SU-DHL-6 (cell line): ENCODE data around the gene NOC2L.

ENCODE experiments used
- H2AFZ ChIP-seq: fragments of 200-600 bp; sonication (generic); 2 replicates; pipeline ENCODE4 v1.6.1; 2014; ENCODE audit warnings: low read depth, mild to moderate bottlenecking, moderate library complexity, mixed read lengths, antibody characterized with exemption, low read length; ENCODE audit not compliant: severe bottlenecking
- H3F3A ChIP-seq: fragments of 200-600 bp; shearing (Covaris generic); 2 replicates; pipeline ENCODE4 v1.6.0; 2016; ENCODE audit warnings: antibody characterized with exemption, mild to moderate bottlenecking; ENCODE audit not compliant: insufficient read depth
- H3K27ac ChIP-seq: fragments of 200-600 bp; sonication (generic); 2 replicates; pipeline ENCODE4 v1.5.1; 2016; ENCODE audit warnings: low read depth, mild to moderate bottlenecking, low read length, moderate library complexity, mixed read lengths
- H3K27me3 ChIP-seq: fragments of 200-600 bp; sonication (generic), shearing (Covaris generic); 2 replicates; pipeline ENCODE4 v1.6.0; 2014; ENCODE audit warnings: mild to moderate bottlenecking, low read length
- H3K36me3 ChIP-seq: fragments of 200-600 bp; sonication (generic); 2 replicates; pipeline ENCODE4 v1.6.1; 2014; ENCODE audit warnings: mild to moderate bottlenecking, low read length, mixed read lengths
- H3K4me2 ChIP-seq: fragments of 300-600, 200-600 bp; shearing (Covaris generic), sonication (generic); 2 replicates; pipeline ENCODE4 v1.6.0; 2014; ENCODE audit warnings: low read length, low read depth, mild to moderate bottlenecking; ENCODE audit not compliant: poor library complexity, severe bottlenecking
- H3K4me3 ChIP-seq: fragments of 200-600 bp; sonication (generic); 2 replicates; pipeline ENCODE4 v1.5.1; 2014; ENCODE audit warnings: antibody characterized with exemption, low read length, mild to moderate bottlenecking, mixed read lengths; ENCODE audit not compliant: insufficient read depth, poor library complexity, severe bottlenecking
- H3K79me2 ChIP-seq: fragments of 200-600 bp; sonication (generic); 2 replicates; pipeline ENCODE4 v1.6.1; 2014; ENCODE audit warnings: mild to moderate bottlenecking, low read length, moderate library complexity; ENCODE audit not compliant: insufficient read depth
- H3K9ac ChIP-seq: fragments of 200-600 bp; sonication (generic); 2 replicates; pipeline ENCODE4 v1.7.0; 2014; ENCODE audit warnings: mild to moderate bottlenecking, low read length
- H3K9me2 ChIP-seq: fragments of 200-600 bp; sonication (generic); replicated peaks from 2 replicates; pipeline ENCODE4 v1.6.1; 2014; ENCODE audit warnings: low read length; ENCODE audit not compliant: insufficient read depth
- H3K9me3 ChIP-seq: fragments of 200-600 bp; sonication (generic); 2 replicates; pipeline ENCODE4 v1.6.1; 2014; ENCODE audit warnings: low read length, mixed read lengths; ENCODE audit not compliant: insufficient read depth
- H4K20me1 ChIP-seq: fragments of 200-600 bp; sonication (generic); 2 replicates; pipeline ENCODE4 v1.6.1; 2014; ENCODE audit warnings: low read depth, mild to moderate bottlenecking, antibody characterized with exemption, low read length, moderate library complexity, mixed read lengths
- CTCF ChIP-seq: fragments of 200-600 bp; sonication (generic); IDR thresholded peaks from one replicate; pipeline ENCODE4 v1.5.1; 2017; ENCODE audit warnings: antibody characterized with exemption, mild to moderate bottlenecking, low read length, moderate library complexity; ENCODE audit not compliant: insufficient read depth, poor library complexity, severe bottlenecking
- EZH2phosphoT487 ChIP-seq: fragments of 200-600 bp; sonication (generic), shearing (Covaris generic); conservative IDR thresholded peaks from 2 replicates; pipeline ENCODE4 v1.6.1; 2018; ENCODE audit warnings: mild to moderate bottlenecking, antibody characterized with exemption, low read length, moderate library complexity, mixed read lengths

The NOC2L gene

GRCh38 chr1:998995-999724 is 40.1 kb upstream of the NOC2L start:
- H3K9me2 ChIP-seq: no peaks in the 10 kb centered on the region
- no peak overlapping the region for H2AFZ ChIP-seq
- no peaks in the 10 kb centered on the region for H3K27me3 ChIP-seq
- H3K79me2 ChIP-seq: no peaks in the 10 kb centered on the region
- no peak overlapping the region for H3K27ac ChIP-seq
- no peaks in the 10 kb centered on the region for H3F3A ChIP-seq
- no peak for TF ChIP-seq CTCF
- no peak for TF ChIP-seq EZH2phosphoT487
- H4K20me1 ChIP-seq: no peaks in the 10 kb centered on the region
- no peak overlapping the region for H3K4me3 ChIP-seq
- H3K9me3 ChIP-seq: no peaks in the 10 kb centered on the region
- H3K36me3 ChIP-seq: no peaks in the 10 kb centered on the region
- H3K4me2 ChIP-seq: no peak overlapping the region
- no peak overlapping the region for H3K9ac ChIP-seq

- no peaks in the 10 kb centered on the region for H3K9me3 ChIP-seq
- H3K4me2 ChIP-seq: no peak overlapping the region
- no peak overlapping the region for H2AFZ ChIP-seq
- H3K4me3 ChIP-seq: no peak overlapping the region
- no peaks in the 10 kb centered on the region for H3K27me3 ChIP-seq
- TF ChIP-seq CTCF (no peak), EZH2phosphoT487 (no peak)
- H3K9ac ChIP-seq: no peak overlapping the region
- H3K79me2 ChIP-seq: no peaks in the 10 kb centered on the region
- no peaks in the 10 kb centered on the region for H4K20me1 ChIP-seq
- H3F3A ChIP-seq: no peaks in the 10 kb centered on the region
- no peak overlapping the region for H3K27ac ChIP-seq
- H3K36me3 ChIP-seq: no peaks in the 10 kb centered on the region
- no peaks in the 10 kb centered on the region for H3K9me2 ChIP-seq
Measured at GRCh38 chr1:998745-998994, 39.6 kb upstream of the NOC2L start.

- Histone ChIP-seq H3K27ac (no peak overlapping the region), H3K9me2 (no peaks in the 10 kb centered on the region), H4K20me1 (no peaks in the 10 kb centered on the region), H2AFZ (no peak overlapping the region), H3K4me3 (no peak overlapping the region), H3K4me2 (no peak overlapping the region), H3K9ac (no peak overlapping the region), H3K9me3 (no peaks in the 10 kb centered on the region), H3K36me3 (no peaks in the 10 kb centered on the region), H3F3A (no peaks in the 10 kb centered on the region), H3K27me3 (no peaks in the 10 kb centered on the region), H3K79me2 (no peaks in the 10 kb centered on the region)
- TF ChIP-seq CTCF (no peak), EZH2phosphoT487 (no peak)
Measured at GRCh38 chr1:997993-998744, 39.1 kb upstream of the NOC2L start.
